CD8-positive, alpha-beta memory T cell (primary cell): ENCODE measurements around the gene STARD13. TPM values are rescaled to one million over a fixed set of nuclear protein-coding genes. Genes with fewer than 3 reads are reported as not detected.

ENCODE experiments used
- CTCF ChIA-PET: fragments of 350-600 bp; sonication (Branson Sonifier 250); formaldehyde crosslinking; loops from one replicate; lab custom pipeline; 2021; ENCODE audit warnings: antibody characterized with exemption; lab: Charles Lee
- POLR2A ChIA-PET: fragments of 350-600 bp; sonication (Branson Sonifier 250); formaldehyde crosslinking; loops from one replicate; lab custom pipeline; 2021; ENCODE audit warnings: antibody characterized with exemption; lab: Charles Lee
- DNase-seq, 5 donors: peaks; one replicate each; pipeline versions ENCODE4 v3.0.0 to v3.0.0-alpha.2; 2020 to 2022; ENCODE audit warnings: mixed read lengths in 1 of 5
- H3K27ac ChIP-seq: one replicate; pipeline ENCODE4 v1.7.0; 2013; ENCODE audit warnings: low read depth, mild to moderate bottlenecking, low read length, moderate library complexity
- H3K27me3 ChIP-seq: 2 replicates; pipeline ENCODE4 v1.7.0; 2013; ENCODE audit warnings: low read length, mild to moderate bottlenecking; ENCODE audit not compliant: insufficient read depth, poor library complexity, severe bottlenecking
- H3K36me3 ChIP-seq: 2 replicates; pipeline ENCODE4 v1.7.0; 2013; ENCODE audit warnings: mild to moderate bottlenecking, low read length, moderate library complexity; ENCODE audit not compliant: insufficient read depth
- H3K4me1 ChIP-seq: 2 replicates; pipeline ENCODE4 v1.7.0; 2013; ENCODE audit warnings: mild to moderate bottlenecking, low read length, moderate library complexity; ENCODE audit not compliant: insufficient read depth
- H3K4me3 ChIP-seq: 2 replicates; pipeline ENCODE4 v1.7.0; 2013; ENCODE audit warnings: mild to moderate bottlenecking, low read length
- H3K9me3 ChIP-seq: 2 replicates; pipeline ENCODE4 v1.7.0; 2013; ENCODE audit warnings: mild to moderate bottlenecking, low read length
- H3K27ac Mint-ChIP-seq, 8 donors: one replicate each; pipeline ENCODE4 v1.8.0; 2020 to 2021; ENCODE audit warnings: mixed read lengths in 8 of 8, mild to moderate bottlenecking in 6 of 8, inconsistent platforms in 3 of 8, moderate library complexity in 3 of 8
- H3K27me3 Mint-ChIP-seq, 2 donors: one replicate each; pipeline ENCODE4 v1.8.0; 2020 to 2021; ENCODE audit warnings: mixed read lengths in 2 of 2, mild to moderate bottlenecking in 1 of 2, moderate library complexity in 1 of 2
- H3K36me3 Mint-ChIP-seq, 3 donors: one replicate each; pipeline ENCODE4 v1.8.0; 2020 to 2021; ENCODE audit warnings: mixed read lengths in 3 of 3, inconsistent platforms in 1 of 3, mild to moderate bottlenecking in 1 of 3
- H3K4me1 Mint-ChIP-seq, 3 donors: one replicate each; pipeline ENCODE4 v1.8.0; 2020 to 2021; ENCODE audit warnings: mixed read lengths in 3 of 3, inconsistent platforms in 1 of 3, mild to moderate bottlenecking in 1 of 3
- H3K4me3 Mint-ChIP-seq, 7 donors: one replicate each; pipeline ENCODE4 v1.8.0; 2020 to 2021; ENCODE audit warnings: mixed read lengths in 7 of 7, mild to moderate bottlenecking in 6 of 7, moderate library complexity in 4 of 7, inconsistent platforms in 2 of 7
- H3K9me3 Mint-ChIP-seq, 5 donors: one replicate each; pipeline ENCODE4 v1.8.0; 2020 to 2022; ENCODE audit warnings: mixed read lengths in 5 of 5, mild to moderate bottlenecking in 3 of 5, moderate library complexity in 2 of 5, inconsistent platforms in 1 of 5
- polyA plus RNA-seq: library from polyadenylated mRNA; unstranded; fragments of 300-500 nt; fragmentation: Illumina TruSeq; gene quantifications from one replicate; pipeline ENCODE4 v1.2.3, GENCODE V29; 2021
- total RNA-seq, 2 experiments: library from RNA; stranded (reverse); gene quantifications; one replicate each; pipeline ENCODE4 v1.2.3, GENCODE V29; 2021

The STARD13 gene
- total and polyA plus RNA-seq, 3 experiments from 2014 or later = 0.40 to 0.48 TPM; not detected in 1

GRCh38 chr13:33090755-33091414 lies 194.7 kb downstream of the STARD13 start:
- H3K36me3 ChIP-seq = no peaks in the 10 kb centered on the region
- ChIA-PET POLR2A (no interaction called here), CTCF (no interaction called here)
- Mint-ChIP-seq H3K4me3 (no peak overlapping the region), H3K9me3 (no peaks in the 10 kb centered on the region), H3K36me3 (no peaks in the 10 kb centered on the region), H3K4me1 (no peaks in the 10 kb centered on the region), H3K27ac (no peak overlapping the region), H3K27me3 (peaks cover 2 to 34% of the 10 kb centered on the region in 2 donors)
- H3K4me1 ChIP-seq = no peaks in the 10 kb centered on the region
- no peak overlapping the region for H3K27ac ChIP-seq
- no peak overlapping the region for H3K4me3 ChIP-seq
- H3K9me3 ChIP-seq = no peaks in the 10 kb centered on the region
- DNase-seq = no peak
- H3K27me3 ChIP-seq = no peaks in the 10 kb centered on the region

GRCh38 chr13:33089311-33089710 lies 196.2 kb downstream of the STARD13 start:
- H3K36me3 Mint-ChIP-seq = no peaks in the 10 kb centered on the region
- H3K27me3 Mint-ChIP-seq = peaks cover 2 to 34% of the 10 kb centered on the region in 2 donors
- no peak overlapping the region for H3K27ac Mint-ChIP-seq
- no peaks in the 10 kb centered on the region for H3K4me1 Mint-ChIP-seq
- Histone ChIP-seq H3K27me3 (no peaks in the 10 kb centered on the region), H3K27ac (no peak overlapping the region), H3K4me3 (no peak overlapping the region), H3K9me3 (no peaks in the 10 kb centered on the region), H3K36me3 (no peaks in the 10 kb centered on the region), H3K4me1 (no peaks in the 10 kb centered on the region)
- POLR2A ChIA-PET = no interaction called here
- no peak for DNase-seq
- no peaks in the 10 kb centered on the region for H3K9me3 Mint-ChIP-seq
- no peak overlapping the region for H3K4me3 Mint-ChIP-seq
- CTCF ChIA-PET = no interaction called here

- Histone ChIP-seq H3K9me3 (no peaks in the 10 kb centered on the region), H3K27me3 (no peaks in the 10 kb centered on the region), H3K27ac (no peak overlapping the region), H3K4me3 (no peak overlapping the region), H3K36me3 (no peaks in the 10 kb centered on the region), H3K4me1 (no peaks in the 10 kb centered on the region)
- H3K4me1 Mint-ChIP-seq = no peaks in the 10 kb centered on the region
- CTCF ChIA-PET = no interaction called here
- H3K9me3 Mint-ChIP-seq = no peaks in the 10 kb centered on the region
- H3K27ac Mint-ChIP-seq = no peak overlapping the region
- H3K36me3 Mint-ChIP-seq = no peaks in the 10 kb centered on the region
- DNase-seq = no peak
- peaks cover 2 to 30% of the 10 kb centered on the region in 2 donors for H3K27me3 Mint-ChIP-seq
- H3K4me3 Mint-ChIP-seq = no peak overlapping the region
- POLR2A ChIA-PET = no interaction called here
Measured at GRCh38 chr13:33087790-33088189, 197.8 kb downstream of the STARD13 start.

GRCh38 chr13:33087091-33087490 lies 198.5 kb downstream of the STARD13 start:
- H3K4me1 Mint-ChIP-seq = no peaks in the 10 kb centered on the region
- no peaks in the 10 kb centered on the region for H3K9me3 Mint-ChIP-seq
- ChIA-PET POLR2A (no interaction called here), CTCF (no interaction called here)
- H3K4me3 ChIP-seq = no peak overlapping the region
- no peaks in the 10 kb centered on the region for H3K9me3 ChIP-seq
- no peaks in the 10 kb centered on the region for H3K36me3 Mint-ChIP-seq
- H3K27ac Mint-ChIP-seq = no peak overlapping the region
- no peak overlapping the region for H3K4me3 Mint-ChIP-seq
- H3K4me1 ChIP-seq = no peaks in the 10 kb centered on the region
- H3K27me3 ChIP-seq = no peaks in the 10 kb centered on the region
- H3K36me3 ChIP-seq = no peaks in the 10 kb centered on the region
- DNase-seq = no peak
- H3K27ac ChIP-seq = no peak overlapping the region
- peaks cover 2 to 33% of the 10 kb centered on the region in 2 donors for H3K27me3 Mint-ChIP-seq

GRCh38 chr13:33083054-33083453 lies 202.5 kb downstream of the STARD13 start:
- Histone ChIP-seq H3K4me1 (no peaks in the 10 kb centered on the region), H3K27ac (no peak overlapping the region), H3K4me3 (no peak overlapping the region), H3K9me3 (no peaks in the 10 kb centered on the region), H3K36me3 (no peaks in the 10 kb centered on the region), H3K27me3 (no peaks in the 10 kb centered on the region)
- peaks cover 11 to 49% of the 10 kb centered on the region in 2 donors for H3K27me3 Mint-ChIP-seq
- CTCF ChIA-PET = no interaction called here
- no peaks in the 10 kb centered on the region for H3K9me3 Mint-ChIP-seq
- H3K4me3 Mint-ChIP-seq = no peak overlapping the region
- POLR2A ChIA-PET = no interaction called here
- DNase-seq = no peak
- no peak overlapping the region for H3K27ac Mint-ChIP-seq
- H3K4me1 Mint-ChIP-seq = no peaks in the 10 kb centered on the region
- H3K36me3 Mint-ChIP-seq = no peaks in the 10 kb centered on the region

GRCh38 chr13:33081666-33082065 lies 203.9 kb downstream of the STARD13 start:
- Mint-ChIP-seq H3K9me3 (no peaks in the 10 kb centered on the region), H3K4me1 (no peaks in the 10 kb centered on the region), H3K36me3 (no peaks in the 10 kb centered on the region), H3K27ac (no peak overlapping the region), H3K4me3 (no peak overlapping the region), H3K27me3 (peaks cover 11 to 38% of the 10 kb centered on the region in 2 donors)
- Histone ChIP-seq H3K27me3 (no peaks in the 10 kb centered on the region), H3K36me3 (no peaks in the 10 kb centered on the region), H3K9me3 (no peaks in the 10 kb centered on the region), H3K4me1 (no peaks in the 10 kb centered on the region), H3K27ac (no peak overlapping the region), H3K4me3 (no peak overlapping the region)
- POLR2A ChIA-PET = no interaction called here
- CTCF ChIA-PET = no interaction called here
- no peak for DNase-seq

- Histone ChIP-seq H3K36me3 (no peaks in the 10 kb centered on the region), H3K27me3 (no peaks in the 10 kb centered on the region), H3K4me3 (no peak overlapping the region), H3K9me3 (no peaks in the 10 kb centered on the region), H3K27ac (no peak overlapping the region), H3K4me1 (no peaks in the 10 kb centered on the region)
- ChIA-PET CTCF (no interaction called here), POLR2A (no interaction called here)
- Mint-ChIP-seq H3K4me3 (no peak overlapping the region), H3K36me3 (no peaks in the 10 kb centered on the region), H3K4me1 (no peaks in the 10 kb centered on the region), H3K27ac (no peak overlapping the region), H3K9me3 (no peaks in the 10 kb centered on the region), H3K27me3 (peaks cover 9 to 34% of the 10 kb centered on the region in 2 donors)
- DNase-seq = no peak
Measured at GRCh38 chr13:33080972-33081590, 204.5 kb downstream of the STARD13 start.

- ChIA-PET CTCF (no interaction called here), POLR2A (no interaction called here)
- H3K4me1 Mint-ChIP-seq = no peaks in the 10 kb centered on the region
- peaks cover 9 to 34% of the 10 kb centered on the region in 2 donors for H3K27me3 Mint-ChIP-seq
- H3K9me3 Mint-ChIP-seq = no peaks in the 10 kb centered on the region
- Histone ChIP-seq H3K27ac (no peak overlapping the region), H3K27me3 (no peaks in the 10 kb centered on the region), H3K4me3 (no peak overlapping the region), H3K4me1 (no peaks in the 10 kb centered on the region), H3K9me3 (no peaks in the 10 kb centered on the region), H3K36me3 (no peaks in the 10 kb centered on the region)
- no peak overlapping the region for H3K27ac Mint-ChIP-seq
- no peak for DNase-seq
- no peaks in the 10 kb centered on the region for H3K36me3 Mint-ChIP-seq
- no peak overlapping the region for H3K4me3 Mint-ChIP-seq
Measured at GRCh38 chr13:33079960-33080359, 205.6 kb downstream of the STARD13 start.
